Thoracic aorta (tissue), 2 donors: ENCODE measurements around the gene OCA2. TPM values are rescaled to one million over a fixed set of nuclear protein-coding genes. Genes with fewer than 3 reads are reported as not detected.

Experiments used
- ATAC-seq: fragments of 150-250 bp; one replicate; pipeline ENCODE4 v1.8.0; 2017; ENCODE audit warnings: low read depth; ENCODE audit not compliant: insufficient number of reproducible peaks, low FRiP score
- DNase-seq: peaks from one replicate; pipeline ENCODE4 v3.0.0-alpha.2; 2020; ENCODE audit warnings: low spot score
- H3K27ac ChIP-seq, 2 donors: fragments of 200-600 bp; sonication (generic); 1 replicate in 1 of 2; 2 replicates in 1 of 2; pipeline ENCODE4 v1.5.1; 2016; ENCODE audit warnings: mild to moderate bottlenecking in 2 of 2, moderate library complexity in 2 of 2
- H3K27me3 ChIP-seq: fragments of 200-600 bp; sonication (generic); replicated peaks from 2 replicates; pipeline ENCODE4 v1.6.0; 2016; ENCODE audit warnings: mild to moderate bottlenecking; ENCODE audit not compliant: insufficient read depth
- H3K36me3 ChIP-seq: fragments of 200-600 bp; sonication (generic); one replicate; pipeline ENCODE4 v1.5.1; 2016
- H3K4me1 ChIP-seq, 2 donors: fragments of 200-600 bp; sonication (generic); 1 replicate in 1 of 2; 2 replicates in 1 of 2; pipeline versions ENCODE4 v1.5.1 to v1.6.0; 2016; ENCODE audit warnings: low read depth in 2 of 2, mild to moderate bottlenecking in 1 of 2; ENCODE audit not compliant: control insufficient read depth in 1 of 2
- H3K4me3 ChIP-seq: fragments of 200-600 bp; sonication (generic); 2 replicates; pipeline ENCODE4 v1.5.1; 2016; ENCODE audit warnings: mild to moderate bottlenecking
- H3K9me3 ChIP-seq: fragments of 200-600 bp; sonication (generic); 2 replicates; pipeline ENCODE4 v1.5.1; 2016
- CTCF ChIP-seq: fragments of 200-600 bp; sonication (generic); IDR thresholded peaks from one replicate; pipeline ENCODE4 v1.5.1; 2019; ENCODE audit warnings: antibody characterized with exemption
- total RNA-seq, 2 donors: library from RNA; depleted of rRNA; stranded (reverse); fragments of >200 nt; gene quantifications; one replicate each; pipeline versions ENCODE4 v1.1.0 to v1.2.3, GENCODE V29; 2016

The OCA2 gene
- total RNA-seq, 2 donors from 2014 or later, result 8.0 to 14.8 TPM

DNA sequence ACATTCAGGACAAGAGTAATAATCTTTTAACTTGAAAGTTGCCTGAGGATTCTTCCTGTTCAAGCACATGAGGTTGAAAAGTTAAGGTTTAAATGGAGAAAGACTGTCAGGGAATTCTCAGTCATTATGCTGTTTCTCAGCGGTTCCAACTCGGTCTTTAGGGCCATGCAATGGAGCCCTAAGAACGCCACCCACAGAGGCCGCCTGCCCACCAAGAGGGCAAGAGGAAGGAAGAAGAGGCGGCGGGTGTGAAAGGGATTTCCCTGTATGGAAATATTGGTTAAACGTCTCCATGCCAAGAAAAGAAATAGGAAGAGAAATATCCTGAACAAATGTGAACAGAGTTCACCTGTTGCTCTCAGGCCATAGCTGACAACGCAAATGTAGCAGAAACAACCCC is 234.4 kb downstream of the OCA2 start:
- Histone ChIP-seq H3K36me3 (no peaks in the 10 kb centered on the region), H3K27me3 (no peaks in the 10 kb centered on the region), H3K4me3 (no peak overlapping the region), H3K4me1 (no peaks in the 10 kb centered on the region), H3K27ac (no peak overlapping the region), H3K9me3 (no peaks in the 10 kb centered on the region)
- no peak for TF ChIP-seq CTCF
- DNase-seq (no peak), ATAC-seq (no peak)

- H3K27me3 ChIP-seq, result no peaks in the 10 kb centered on the region
- TF ChIP-seq CTCF, result no peak
- no peaks in the 10 kb centered on the region for H3K9me3 ChIP-seq
These were observed 235.0 kb downstream of the OCA2 start for GRCh38 chr15:27864086-27864485.

GRCh38 chr15:27863000-27863399 is 236.1 kb downstream of the OCA2 start:
- Histone ChIP-seq H3K27me3 (no peaks in the 10 kb centered on the region), H3K36me3 (no peaks in the 10 kb centered on the region), H3K4me1 (no peaks in the 10 kb centered on the region), H3K27ac (no peak overlapping the region), H3K4me3 (no peak overlapping the region), H3K9me3 (no peaks in the 10 kb centered on the region)
- DNase-seq, result no peak
- no peak for TF ChIP-seq CTCF
- no peak for ATAC-seq

More at GRCh38 chr15:27864086-27864485, 235.0 kb downstream of the OCA2 start:
- H3K4me3 ChIP-seq, result no peak overlapping the region
- DNase-seq (no peak), ATAC-seq (no peak)
- no peaks in the 10 kb centered on the region for H3K4me1 ChIP-seq
- no peak overlapping the region for H3K27ac ChIP-seq
- H3K36me3 ChIP-seq, result no peaks in the 10 kb centered on the region

GRCh38 chr15:27861171-27861570 is 237.9 kb downstream of the OCA2 start:
- TF ChIP-seq CTCF, result no peak
- ATAC-seq, result no peak

DNA sequence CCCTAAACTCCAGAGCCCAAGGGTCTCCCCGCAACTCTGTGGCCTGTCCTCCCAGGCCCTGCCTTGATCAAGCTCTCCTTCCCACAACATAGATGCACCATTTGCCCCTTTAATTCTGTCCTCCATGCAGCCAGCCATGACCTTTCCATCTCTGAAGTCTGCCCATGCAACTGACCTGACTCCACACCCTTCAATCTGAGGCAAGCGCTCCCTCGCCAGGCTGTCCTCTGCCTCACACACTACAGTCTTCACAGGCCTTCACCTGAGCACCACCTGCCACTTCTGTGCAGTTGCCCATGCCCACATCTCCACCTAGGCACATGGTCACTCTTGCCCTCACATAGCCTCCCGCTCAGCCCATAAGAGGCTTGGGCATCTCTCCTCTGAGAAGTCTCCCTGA is 244.0 kb downstream of the OCA2 start:
- Histone ChIP-seq H3K36me3 (peaks cover 3% of the 10 kb centered on the region), H3K27me3 (no peaks in the 10 kb centered on the region), H3K4me1 (no peaks in the 10 kb centered on the region), H3K9me3 (no peaks in the 10 kb centered on the region), H3K4me3 (no peak overlapping the region), H3K27ac (no peak overlapping the region)
- no peak for ATAC-seq
- no peak for TF ChIP-seq CTCF
- DNase-seq, result no peak

More at GRCh38 chr15:27861171-27861570, 237.9 kb downstream of the OCA2 start:
- no peak overlapping the region for H3K27ac ChIP-seq
- H3K36me3 ChIP-seq, result no peaks in the 10 kb centered on the region
- H3K4me1 ChIP-seq, result no peaks in the 10 kb centered on the region
- no peaks in the 10 kb centered on the region for H3K27me3 ChIP-seq
- DNase-seq, result no peak
- H3K4me3 ChIP-seq, result no peak overlapping the region
- H3K9me3 ChIP-seq, result no peaks in the 10 kb centered on the region
